Natural killer cell (primary cell): ENCODE measurements around the gene NXN. TPM values are rescaled to one million over a fixed set of nuclear protein-coding genes. Genes with fewer than 3 reads are reported as not detected.

Source experiments
- ATAC-seq, 3 donors: fragments of 150-1000 bp in 2 of 3; fragments of 200-7000 bp in 1 of 3; cut with Tn5 transposase; 1 replicate in 1 of 3; 2 replicates in 2 of 3; pipeline ENCODE4 v1.10.0; 2021; ENCODE audit warnings: mild to moderate bottlenecking in 2 of 3, moderate library complexity in 2 of 3
- DNase-seq, 2 donors: peaks; one replicate each; pipeline versions ENCODE4 v3.0.0 to v3.0.0-alpha.2; 2013 to 2021; ENCODE audit warnings: mixed read lengths in 1 of 2
- H3K27ac ChIP-seq: one replicate; pipeline ENCODE4 v1.5.1; 2013; ENCODE audit warnings: mild to moderate bottlenecking, low read length
- H3K27me3 ChIP-seq: one replicate; pipeline ENCODE4 v1.6.1; 2013; ENCODE audit warnings: low read length; ENCODE audit not compliant: control insufficient read depth, insufficient read depth
- H3K36me3 ChIP-seq: one replicate; pipeline ENCODE4 v1.6.1; 2013; ENCODE audit warnings: low read length; ENCODE audit not compliant: control insufficient read depth, insufficient read depth
- H3K4me1 ChIP-seq: one replicate; pipeline ENCODE4 v1.6.1; 2013; ENCODE audit warnings: low read length; ENCODE audit not compliant: control insufficient read depth, insufficient read depth
- H3K4me3 ChIP-seq: one replicate; pipeline ENCODE4 v1.5.1; 2013; ENCODE audit warnings: low read length
- H3K9me3 ChIP-seq: one replicate; pipeline ENCODE4 v1.6.1; 2013; ENCODE audit warnings: low read length; ENCODE audit not compliant: control insufficient read depth, insufficient read depth
- H3K27ac Mint-ChIP-seq, 2 donors: one replicate each; pipeline ENCODE4 v1.8.0; 2022; ENCODE audit warnings: mild to moderate bottlenecking in 2 of 2, mixed read lengths in 2 of 2, moderate library complexity in 1 of 2
- H3K27me3 Mint-ChIP-seq, 2 donors: one replicate each; pipeline ENCODE4 v1.8.0; 2022; ENCODE audit warnings: low read depth in 2 of 2, mixed read lengths in 2 of 2
- H3K36me3 Mint-ChIP-seq: one replicate; pipeline ENCODE4 v1.8.0; 2022; ENCODE audit warnings: mixed read lengths
- H3K4me1 Mint-ChIP-seq, 2 donors: one replicate each; pipeline ENCODE4 v1.8.0; 2022; ENCODE audit warnings: mixed read lengths in 2 of 2
- H3K4me3 Mint-ChIP-seq: one replicate; pipeline ENCODE4 v1.8.0; 2022; ENCODE audit warnings: mild to moderate bottlenecking, moderate library complexity, mixed read lengths
- H3K9me3 Mint-ChIP-seq, 2 donors: one replicate each; pipeline ENCODE4 v1.8.0; 2022; ENCODE audit warnings: mixed read lengths in 2 of 2
- CTCF ChIP-seq: fragments of 200-600 bp; IDR thresholded peaks from one replicate; pipeline ENCODE4 v1.8.0; 2022; ENCODE audit warnings: antibody characterized with exemption
- WGBS: methylation state at CpG from one replicate; pipeline ENCODE4 v1.1.7; 2013; ENCODE audit warnings: missing lambda C conversion rate; ENCODE audit not compliant: insufficient coverage; 5-methylcytosine and 5-hydroxymethylcytosine counted together
- intact Hi-C: fragments of 100-400 bp; cut with micrococcal nuclease; formaldehyde crosslinking; loops from one replicate; pipeline ENCODE4 v1.14.2; 2022
- total RNA-seq, 4 donors: library from RNA; stranded (reverse); fragments of 120-200 nt in 1 of 4; gene quantifications; one replicate each; pipeline versions ENCODE4 v1.2.3 to v1.2.4, GENCODE V29; 2013 to 2022

The NXN gene
- total RNA-seq, 3 donors from 2014 or later (not counting 1 experiment from before 2014, with no cell fraction given), result 0.14 to 0.55 TPM; not detected in 1

GRCh38 chr17:784143-784542 is 195.4 kb downstream of the NXN start:
- no peaks in the 10 kb centered on the region for H3K27me3 ChIP-seq
- Mint-ChIP-seq H3K4me3 (peak overlapping the region; percentile 98), H3K27ac (peak overlapping the region in 1 of 2 donors; percentile 97), H3K9me3 (no peaks in the 10 kb centered on the region), H3K27me3 (no peaks in the 10 kb centered on the region), H3K4me1 (peaks cover 22 to 27% of the 10 kb centered on the region in 2 donors), H3K36me3 (no peaks in the 10 kb centered on the region)
- WGBS, result 85% methylated on average over 3 of the region's 3 CpGs
- H3K4me1 ChIP-seq, result peaks cover 20% of the 10 kb centered on the region
- no peak overlapping the region for H3K27ac ChIP-seq
- DNase-seq, result no peak
- no peaks in the 10 kb centered on the region for H3K9me3 ChIP-seq
- no peak for TF ChIP-seq CTCF
- H3K4me3 ChIP-seq, result no peak overlapping the region
- intact Hi-C loops, result no loop called here
- H3K36me3 ChIP-seq, result peaks cover 14% of the 10 kb centered on the region
- ATAC-seq, result no peak

- peaks cover 8% of the 10 kb centered on the region for H3K36me3 Mint-ChIP-seq
- peak; percentile 96 to 97 (median 96) for ATAC-seq
These were observed 197.5 kb downstream of the NXN start, which contains the start of the genes GLOD4 and MRM3 for GRCh38 chr17:781805-782731. Gene GLOD4 (minus strand): TSS chr17:782280. CDS start chr17:782255, 25 bp downstream. Gene MRM3 (plus strand): TSS chr17:782353. CDS start chr17:782379, 26 bp downstream.

GRCh38 chr17:778096-778495 is 201.5 kb downstream of the NXN start:
- H3K9me3 ChIP-seq, result no peaks in the 10 kb centered on the region
- ATAC-seq (no peak), DNase-seq (no peak)
- peaks cover 52% of the 10 kb centered on the region for H3K36me3 ChIP-seq
- H3K4me3 Mint-ChIP-seq, result no peak overlapping the region
- intact Hi-C loops, result no loop called here
- H3K27ac ChIP-seq, result no peak overlapping the region
- peaks cover 14% of the 10 kb centered on the region for H3K36me3 Mint-ChIP-seq
- H3K27me3 ChIP-seq, result no peaks in the 10 kb centered on the region
- no peak overlapping the region for H3K4me3 ChIP-seq
- H3K27me3 Mint-ChIP-seq, result no peaks in the 10 kb centered on the region
- no peak overlapping the region for H3K27ac Mint-ChIP-seq
- H3K4me1 Mint-ChIP-seq, result peaks cover 22 to 29% of the 10 kb centered on the region in 2 donors
- no peak for TF ChIP-seq CTCF
- no peaks in the 10 kb centered on the region for H3K9me3 Mint-ChIP-seq
- 97% methylated on average over 11 of the region's 11 CpGs for WGBS
- H3K4me1 ChIP-seq, result peaks cover 16% of the 10 kb centered on the region

More at GRCh38 chr17:781805-782731, 197.5 kb downstream of the NXN start, which contains the start of the genes GLOD4 and MRM3:
- peak within 1 kb of the TSS; percentile 67 for H3K4me3 ChIP-seq
- peak within 1 kb of the TSS; percentile 67 for H3K27ac ChIP-seq
- Mint-ChIP-seq H3K27ac (peak within 1 kb of the TSS; percentile 97 to 99), H3K4me3 (peak within 1 kb of the TSS; percentile 98), H3K9me3 (no peaks in the 10 kb centered on the region), H3K27me3 (no peaks in the 10 kb centered on the region), H3K4me1 (peaks cover 22 to 27% of the 10 kb centered on the region in 2 donors)
- intact Hi-C loops, result loop anchor here (1.0 kb wide), 2 partner anchors 30 to 214 kb away; partner anchors contain the start of gene GEMIN4
- H3K36me3 ChIP-seq, result peaks cover 21% of the 10 kb centered on the region
- H3K27me3 ChIP-seq, result no peaks in the 10 kb centered on the region
- H3K9me3 ChIP-seq, result no peaks in the 10 kb centered on the region
- peaks cover 20% of the 10 kb centered on the region for H3K4me1 ChIP-seq
- WGBS, result under 1% methylated on average over 87 of the region's 87 CpGs
- TF ChIP-seq CTCF, result no peak
- DNase-seq, result peak; percentile 98 to 99
